GM21515 (cell line): Measurements from ENCODE around the gene ARHGEF25.
"Not testable (repeated sequence)": the region's sequence is repeated elsewhere in the genome, so short reads cannot be mapped to it uniquely, and the experiment has no call there.

Source experiments
- ATAC-seq: cut with Tn5 transposase; IDR thresholded peaks from one replicate; pipeline ENCODE4 v1.9.1; 2021; ENCODE audit not compliant: unreplicated experiment

The ARHGEF25 gene

DNA sequence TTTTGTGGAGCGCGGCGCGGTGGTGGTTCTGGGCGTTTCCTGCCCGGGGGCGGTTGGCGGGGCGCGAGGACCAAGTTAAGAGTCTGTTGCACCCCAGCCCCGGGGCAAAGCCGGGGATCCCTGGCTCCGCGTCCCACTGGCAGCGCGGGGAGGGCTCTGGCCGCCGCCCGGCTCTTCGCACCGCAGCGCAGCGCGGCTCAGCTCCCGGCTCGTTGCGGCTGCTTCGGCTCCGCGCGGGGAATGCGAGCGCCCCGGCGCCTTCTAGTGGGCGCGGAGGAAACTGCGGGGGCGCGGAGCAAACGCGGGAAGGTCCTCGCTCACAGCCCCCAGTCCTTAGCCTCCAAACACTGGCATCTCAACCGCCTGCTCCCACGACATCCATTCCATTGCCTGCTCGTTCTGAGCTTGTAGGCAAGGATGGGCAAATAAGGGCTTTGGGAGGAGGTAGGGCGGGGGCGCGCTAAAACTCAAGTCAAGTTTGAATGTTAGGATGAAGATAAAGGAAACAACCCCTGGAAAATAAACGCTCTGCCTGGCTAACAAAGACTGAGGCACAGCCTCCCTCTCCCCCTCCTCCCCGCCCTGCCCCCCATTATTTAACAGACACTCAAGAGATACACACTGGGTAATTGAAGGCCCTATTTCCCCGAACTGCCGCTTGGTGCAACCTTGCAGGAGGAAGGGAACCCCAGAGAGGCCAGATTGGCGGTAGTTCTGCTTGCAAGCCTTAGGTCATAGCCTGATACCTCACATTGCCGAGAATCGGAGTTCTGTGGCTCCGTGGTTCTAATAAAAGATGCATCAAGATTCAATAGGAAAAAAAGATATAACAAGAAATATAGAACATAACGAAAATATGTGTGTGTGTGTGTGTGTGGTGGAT lies 22.0 kb downstream of the ARHGEF25 start, which contains the start of gene B4GALNT1:
Gene B4GALNT1 (minus strand): TSS at position 244 of the 883 bp plus-strand sequence. CDS start 1,069 bp downstream, outside the sequence.
- ATAC-seq, result peak; percentile 73

DNA sequence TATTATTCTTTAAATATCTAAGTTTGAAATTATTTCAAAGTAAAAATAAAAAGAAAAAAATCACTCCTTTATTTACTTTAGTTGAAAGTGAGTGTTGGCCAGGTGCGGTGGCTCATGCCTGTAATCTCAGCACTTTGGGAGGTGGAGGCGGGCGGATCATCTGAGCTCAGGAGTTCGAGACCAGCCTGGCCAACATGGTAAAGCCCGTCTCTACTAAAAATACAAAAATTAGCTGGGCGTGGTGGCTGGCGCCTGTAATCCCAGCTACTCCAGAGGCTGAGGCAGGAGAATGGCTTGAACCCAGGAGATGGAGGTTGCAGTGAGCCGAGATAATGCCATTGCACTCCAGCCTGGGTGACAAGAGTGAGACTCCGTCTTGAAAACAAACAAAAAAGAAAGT lies 25.5 kb downstream of the ARHGEF25 start:
- not testable (repeated sequence) for ATAC-seq

DNA sequence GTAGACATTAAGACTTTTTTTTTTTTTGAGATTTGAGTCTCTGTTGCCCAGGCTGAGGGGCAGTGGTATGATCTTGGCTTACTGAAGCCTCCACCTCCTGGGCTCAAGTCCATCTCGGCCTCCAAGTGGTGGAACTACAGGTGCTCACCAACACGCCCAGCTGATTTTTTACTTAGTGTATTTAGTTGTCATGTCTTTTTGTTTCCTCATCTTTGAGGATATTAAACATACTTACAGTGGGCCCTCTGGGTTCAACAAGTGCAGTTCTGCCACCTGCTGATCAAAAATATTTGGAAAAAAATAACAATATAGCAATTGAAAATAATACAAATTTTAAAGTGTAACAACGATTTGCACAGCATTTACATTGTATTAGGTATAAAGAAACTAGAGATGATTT lies 26.1 kb downstream of the ARHGEF25 start:
- ATAC-seq, result no peak

DNA sequence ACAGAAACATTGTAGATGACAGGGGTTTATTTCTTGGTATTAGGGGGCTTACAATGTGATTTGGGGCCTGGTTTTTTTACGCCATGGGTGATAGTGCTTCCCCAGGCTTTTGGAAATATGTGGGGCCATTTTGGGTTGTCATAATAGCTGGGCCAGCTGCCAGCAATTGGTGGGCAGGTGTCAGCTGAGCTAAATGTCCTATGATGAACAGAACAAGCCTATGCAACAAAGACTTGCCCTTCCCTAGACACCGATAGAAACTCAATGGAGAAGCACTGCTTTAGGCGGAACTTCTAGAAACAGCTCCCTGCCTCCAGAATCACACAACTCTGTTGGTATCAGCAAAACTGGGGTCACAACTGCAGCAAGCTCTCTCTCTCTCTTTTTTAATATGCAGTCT lies 26.9 kb downstream of the ARHGEF25 start:
- no peak for ATAC-seq

GRCh38 chr12:57640175-57641042 lies 29.2 kb downstream of the ARHGEF25 start:
- no peak for ATAC-seq

- ATAC-seq, result no peak
Measured at GRCh38 chr12:57641699-57642442, 30.6 kb downstream of the ARHGEF25 start.

- ATAC-seq, result not testable (repeated sequence)
Measured at GRCh38 chr12:57645990-57646658, 34.9 kb downstream of the ARHGEF25 start.

GRCh38 chr12:57646659-57647049 lies 35.4 kb downstream of the ARHGEF25 start:
- not testable (repeated sequence) for ATAC-seq

GRCh38 chr12:57654042-57654441 lies 42.8 kb downstream of the ARHGEF25 start:
- no peak for ATAC-seq

- ATAC-seq, result no peak
Measured at GRCh38 chr12:57655541-57656240, 44.5 kb downstream of the ARHGEF25 start.

DNA sequence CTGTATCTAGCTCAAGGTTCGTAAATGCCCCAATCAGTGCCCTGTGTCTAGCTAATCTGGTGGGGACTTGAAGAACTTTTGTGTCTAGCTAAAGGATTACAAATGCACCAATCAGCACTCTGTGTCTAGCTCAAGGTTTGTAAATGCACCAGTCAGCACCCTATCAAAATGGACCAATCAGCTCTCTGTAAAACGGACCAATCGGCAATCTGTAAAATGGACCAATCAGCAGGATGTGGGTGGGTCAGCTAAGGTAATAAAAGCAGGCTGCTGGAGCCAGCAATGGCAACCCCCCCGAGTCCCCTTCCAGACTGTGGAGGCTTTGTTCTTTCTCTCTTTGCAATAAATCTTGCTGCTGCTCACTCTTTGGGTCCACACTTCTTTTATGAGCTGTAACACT lies 45.2 kb downstream of the ARHGEF25 start:
- not testable (repeated sequence) for ATAC-seq

GRCh38 chr12:57657744-57658143 lies 46.5 kb downstream of the ARHGEF25 start:
- ATAC-seq, result no peak

DNA sequence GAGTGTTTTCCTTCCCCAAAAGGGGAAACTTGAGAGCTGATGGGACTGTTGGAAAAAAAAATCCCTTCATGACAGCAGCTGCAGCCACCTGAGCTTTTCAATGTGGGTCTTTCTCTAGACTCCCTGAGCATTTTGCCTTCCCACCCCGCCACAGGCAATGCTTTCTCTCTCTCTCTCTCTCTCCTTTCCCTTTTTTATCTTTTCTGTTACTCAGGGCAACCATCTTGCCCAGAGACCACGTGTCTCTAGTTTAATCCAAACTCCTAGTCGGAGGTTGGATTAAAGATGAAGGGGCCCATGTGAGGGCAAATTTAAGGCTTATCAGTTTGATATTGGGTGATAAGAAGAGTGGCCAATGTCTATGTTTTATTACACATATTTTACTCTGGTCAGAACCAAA lies 47.7 kb downstream of the ARHGEF25 start:
- ATAC-seq, result no peak

GRCh38 chr12:57661376-57661775 lies 50.1 kb downstream of the ARHGEF25 start:
- no peak for ATAC-seq

DNA sequence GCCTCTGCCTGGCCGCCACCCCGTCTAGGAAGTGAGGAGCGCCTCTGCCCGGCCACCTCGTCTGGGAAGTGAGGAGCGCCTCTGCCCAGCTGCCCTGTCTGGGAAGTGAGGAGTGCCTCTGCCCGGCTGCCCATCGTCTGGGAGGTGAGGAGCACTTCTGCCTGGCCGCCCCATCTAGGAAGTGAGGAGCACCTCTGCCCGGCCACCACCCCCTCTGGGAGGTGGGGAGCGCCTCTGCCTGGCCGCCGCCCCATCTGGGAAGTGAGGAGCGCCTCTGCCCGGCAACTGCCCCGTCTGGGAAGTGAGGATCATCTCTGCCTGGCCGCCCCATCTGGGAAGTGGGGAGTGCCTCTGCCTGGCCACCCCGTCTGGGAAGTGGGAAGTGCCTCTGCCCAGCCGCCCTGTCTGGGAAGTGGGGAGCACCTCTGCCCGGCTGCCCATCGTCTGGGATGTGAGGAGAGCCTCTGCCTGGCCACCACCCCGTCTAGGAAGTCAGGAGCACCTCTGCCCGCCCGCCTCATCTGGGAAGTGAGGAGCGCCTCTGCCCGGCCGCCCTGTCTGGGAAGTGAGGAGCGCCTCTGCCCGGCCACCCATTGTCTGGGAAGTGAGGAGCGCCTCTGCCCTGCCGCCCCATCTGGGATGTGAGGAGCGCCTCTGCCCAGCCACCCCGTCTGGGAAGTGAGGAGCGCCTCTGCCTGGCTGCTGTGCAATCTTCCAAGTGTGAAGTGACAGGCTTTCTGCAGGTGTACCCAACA lies 54.0 kb downstream of the ARHGEF25 start:
- not testable (repeated sequence) for ATAC-seq
